Activated T-cell treated with anti-CD3 and anti-CD28 coated beads for 48 hours (primary cell): Measurements from ENCODE around the gene FADD.

Source experiments
- DNase-seq: peaks from one replicate; pipeline ENCODE4 v3.0.0-alpha.2; 2020; ENCODE audit warnings: low read depth

FADD gene

DNA sequence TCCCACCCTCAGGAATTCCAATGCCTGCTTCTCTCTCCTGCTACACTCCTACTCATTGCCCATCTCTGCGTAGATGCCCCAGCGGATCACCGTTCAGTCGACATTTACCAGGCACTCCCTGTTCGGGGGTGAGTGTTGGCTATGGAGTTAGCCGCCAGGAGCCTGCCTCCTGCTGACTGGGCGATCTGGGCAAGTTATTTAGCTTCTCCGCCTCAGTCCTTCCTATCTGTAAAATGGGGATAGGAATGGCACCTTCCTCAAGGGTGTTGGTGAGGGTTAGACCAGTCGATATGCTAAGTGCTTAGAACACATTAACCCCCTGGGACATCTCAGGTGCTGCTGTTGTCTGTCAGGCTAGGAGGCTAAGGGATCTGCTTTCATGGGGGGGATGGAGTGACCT, 30.9 kb downstream of the FADD start:
- DNase-seq, result no peak

DNA sequence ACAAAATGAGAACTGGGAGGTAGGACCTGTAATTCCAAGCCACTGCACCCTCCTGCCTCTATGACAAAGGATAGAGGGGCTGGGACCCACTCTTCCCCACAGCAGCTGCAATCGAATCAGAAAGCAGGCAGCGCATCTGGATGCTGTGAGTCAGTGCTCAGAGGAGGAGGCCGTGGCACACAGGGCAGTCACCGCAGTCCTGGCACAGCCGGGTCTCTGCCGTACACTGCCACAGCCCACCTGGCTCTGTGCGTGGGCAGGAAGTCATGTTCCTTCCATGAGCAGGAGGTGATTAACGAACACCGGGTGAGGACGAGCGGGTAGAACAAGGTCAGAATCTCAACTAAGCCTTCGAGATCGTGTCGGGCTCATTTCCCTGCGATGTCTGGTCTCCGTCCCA, 37.2 kb downstream of the FADD start:
- no peak for DNase-seq

DNA sequence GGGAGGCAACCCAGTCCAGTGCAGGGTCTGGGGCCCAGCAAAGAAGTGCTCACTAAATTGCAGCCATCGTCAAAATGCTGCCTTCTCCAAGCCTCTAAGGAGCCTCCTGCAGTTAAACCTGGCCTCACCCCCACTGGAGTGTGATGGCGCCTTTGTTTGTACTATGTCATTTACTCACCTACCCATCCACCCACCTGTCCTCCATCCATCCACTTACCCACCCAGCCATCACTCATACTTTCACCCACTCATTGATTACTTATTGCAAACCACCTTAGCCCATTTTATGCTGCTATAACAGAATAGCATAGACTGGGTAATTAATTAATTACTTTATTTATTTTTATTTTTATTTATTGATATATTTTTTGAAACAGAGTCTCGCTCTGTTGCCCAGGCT, 38.6 kb downstream of the FADD start:
- no peak for DNase-seq

DNA sequence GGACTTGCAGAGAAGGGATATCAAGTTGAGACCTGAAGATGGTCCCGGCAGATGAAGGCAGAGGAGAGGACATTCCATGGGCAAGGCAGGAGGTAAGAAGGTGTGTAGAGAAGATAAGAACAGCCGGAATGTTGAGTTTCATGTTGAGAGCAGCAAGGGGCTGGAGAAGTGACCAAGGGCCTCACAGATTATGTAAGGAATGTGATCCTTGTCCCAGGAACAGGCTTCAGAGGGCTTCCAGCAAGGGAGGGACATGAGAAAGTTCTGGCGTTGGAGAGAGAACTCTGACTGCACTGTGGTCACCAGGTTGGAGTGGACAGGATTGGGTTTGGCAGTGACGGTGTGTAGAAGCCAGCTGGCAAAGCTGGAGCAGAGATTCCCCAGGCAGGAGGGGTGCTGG, 39.8 kb downstream of the FADD start:
- DNase-seq, result no peak

DNA sequence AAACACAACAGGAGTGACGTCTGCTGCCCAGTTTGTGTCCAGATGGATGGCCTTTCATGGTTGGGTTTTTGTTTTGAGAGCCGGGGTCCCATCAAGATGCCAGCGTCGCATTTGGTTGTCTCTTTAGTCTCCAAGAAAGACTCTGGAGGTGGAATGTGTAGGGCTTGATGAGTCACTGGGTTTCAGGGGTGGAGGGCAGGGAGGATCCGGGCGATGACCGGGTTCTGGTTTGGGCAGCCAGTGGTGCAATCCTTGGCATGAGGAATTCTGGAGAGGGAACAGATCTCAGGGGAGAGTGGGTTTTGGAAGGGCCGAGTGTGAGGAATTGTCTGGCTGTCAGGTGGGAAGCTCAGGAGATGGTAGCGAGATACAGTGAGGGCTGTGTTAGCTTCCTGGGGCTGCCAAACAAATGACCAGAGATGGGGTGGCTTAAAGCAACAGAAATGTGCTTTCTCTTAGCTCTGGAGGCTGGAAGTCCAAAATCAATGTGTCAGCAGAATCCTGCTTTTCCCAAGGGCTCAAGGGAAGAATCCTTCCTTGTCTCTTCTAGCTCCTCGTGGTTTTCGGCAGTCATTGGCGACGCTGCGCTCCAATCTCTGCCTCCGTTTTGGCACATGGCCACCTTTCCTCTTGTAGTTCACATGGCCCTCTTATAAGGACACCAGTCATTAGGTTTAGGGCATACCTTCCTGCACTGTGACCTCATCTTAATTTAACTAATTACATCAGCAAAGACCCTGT, 41.0 kb downstream of the FADD start:
- DNase-seq, result no peak

DNA sequence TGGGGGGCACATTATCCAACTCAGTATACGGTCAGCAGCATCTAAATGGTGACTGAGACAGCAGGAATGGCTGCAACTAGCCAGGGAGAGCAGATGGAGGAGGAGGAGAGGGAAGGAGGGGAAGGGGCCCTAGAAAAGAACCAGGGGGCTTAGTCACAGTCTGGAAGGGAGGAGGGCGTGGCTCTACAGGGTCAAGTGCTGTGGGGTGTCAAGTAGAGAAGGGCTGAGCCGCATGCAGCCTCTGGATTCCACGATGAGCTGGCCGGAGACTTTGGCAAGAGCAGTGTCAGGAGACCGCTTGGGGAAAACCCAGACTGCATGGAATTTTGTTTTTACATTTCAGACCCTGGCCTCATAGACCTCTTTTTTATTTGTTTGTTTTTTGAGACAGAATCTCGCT, 41.6 kb downstream of the FADD start:
- no peak for DNase-seq

DNA sequence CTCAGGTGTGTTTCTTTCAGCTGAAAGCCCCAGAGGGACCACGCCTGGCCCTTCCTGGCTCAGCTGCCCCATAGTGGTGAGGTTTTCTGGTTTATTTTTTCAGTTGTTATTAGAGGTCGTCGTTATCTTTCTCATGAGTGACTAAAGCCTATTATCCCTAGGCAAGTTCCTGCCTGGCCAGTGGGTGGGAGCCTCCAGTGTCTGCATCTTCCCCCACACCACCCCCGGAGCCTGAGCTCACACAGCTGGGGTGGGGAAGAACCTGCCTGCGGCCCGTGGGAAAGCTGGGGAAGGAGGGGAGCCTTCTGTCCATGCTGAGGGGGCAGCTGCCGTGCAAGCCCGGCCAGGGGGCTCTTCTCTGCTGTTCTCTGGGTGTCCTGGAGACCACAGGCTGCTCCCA, 43.1 kb downstream of the FADD start:
- DNase-seq, result no peak

DNA sequence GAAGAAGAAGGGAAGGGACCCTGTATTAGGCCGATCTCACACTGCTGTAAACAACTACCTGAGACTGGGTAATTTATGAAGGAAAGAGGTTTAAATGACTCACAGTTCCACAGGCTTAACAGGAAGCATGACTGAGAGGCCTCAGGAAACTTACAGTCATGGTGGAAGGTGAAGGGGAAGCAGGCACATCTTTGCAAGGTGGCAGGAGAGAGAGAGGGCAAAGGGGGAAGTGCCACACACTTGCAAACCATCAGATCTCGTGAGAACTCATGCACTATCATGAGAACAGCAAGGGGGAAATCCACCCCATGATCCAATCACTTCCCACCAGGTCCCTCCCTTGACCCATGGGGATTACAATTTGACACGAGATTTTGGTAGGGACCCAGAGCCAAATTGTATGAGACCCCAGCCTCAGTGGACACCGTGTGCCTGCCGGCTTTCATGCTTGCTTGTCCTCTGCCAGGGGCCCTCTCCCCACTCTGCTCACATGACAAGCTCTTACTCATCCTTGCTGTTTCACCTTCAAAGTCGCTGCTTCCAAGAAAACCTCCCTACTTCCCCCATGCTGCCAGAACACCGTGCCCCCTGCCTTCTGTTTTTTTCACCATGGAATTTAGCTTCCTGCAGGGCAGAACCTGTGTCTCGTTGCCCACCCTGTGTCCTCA, 44.1 kb downstream of the FADD start:
- no peak for DNase-seq

DNA sequence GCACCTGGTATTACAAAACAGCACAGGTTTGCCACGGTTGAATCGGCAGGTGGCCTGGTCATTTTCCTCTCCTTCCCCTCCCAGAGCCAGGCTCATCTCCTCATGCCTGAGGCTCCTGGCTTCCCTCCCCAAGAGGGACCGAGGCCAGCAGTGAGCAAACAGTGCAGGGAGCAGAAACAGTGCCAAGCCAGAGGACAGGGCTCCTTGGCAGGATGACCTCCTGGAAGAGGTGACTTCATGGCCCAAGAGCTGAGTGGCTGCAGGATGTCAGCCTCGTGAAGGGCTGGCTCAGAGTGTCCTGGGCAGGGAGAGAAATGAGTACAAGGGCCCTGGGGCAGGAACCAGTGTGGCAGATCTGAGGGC, 44.6 kb downstream of the FADD start:
- no peak for DNase-seq

DNA sequence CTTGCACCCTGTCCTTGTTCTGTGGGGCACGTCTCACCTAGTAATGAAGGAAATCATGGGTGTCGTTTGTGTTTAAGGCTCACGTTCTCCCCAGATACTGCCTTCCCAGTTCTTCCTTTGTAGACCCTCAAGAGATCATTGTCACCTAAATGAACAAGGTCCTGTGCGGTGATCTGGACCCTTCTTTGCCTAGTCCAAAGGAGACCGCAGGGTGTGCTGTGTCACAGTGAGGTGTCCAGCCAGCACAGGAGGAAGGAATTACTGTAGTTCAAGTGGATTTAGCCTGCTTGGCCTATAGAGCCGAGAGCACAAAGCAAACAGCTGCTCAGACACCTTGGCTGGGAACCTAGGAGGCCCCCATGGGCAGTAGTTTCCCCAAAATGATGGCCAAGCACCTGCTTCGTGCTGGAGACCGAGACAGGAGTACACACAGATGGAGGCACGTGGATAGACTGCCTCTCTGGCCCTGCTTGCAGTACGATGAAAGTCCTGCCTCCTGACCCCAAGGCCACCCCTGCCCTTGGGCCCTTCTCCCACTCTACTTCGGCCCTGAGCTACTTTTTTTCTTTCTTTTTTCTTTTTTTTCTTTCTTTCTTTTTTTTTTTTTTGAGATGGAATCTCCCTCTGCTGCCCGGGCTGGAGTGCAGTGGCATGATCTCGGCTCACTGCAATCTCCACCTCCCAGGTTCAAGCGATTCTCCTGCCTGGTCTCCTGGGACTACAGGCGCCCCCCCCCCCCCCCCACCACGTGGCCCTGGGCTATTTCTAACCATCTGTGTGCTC, 48.0 kb downstream of the FADD start:
- DNase-seq, result no peak

DNA sequence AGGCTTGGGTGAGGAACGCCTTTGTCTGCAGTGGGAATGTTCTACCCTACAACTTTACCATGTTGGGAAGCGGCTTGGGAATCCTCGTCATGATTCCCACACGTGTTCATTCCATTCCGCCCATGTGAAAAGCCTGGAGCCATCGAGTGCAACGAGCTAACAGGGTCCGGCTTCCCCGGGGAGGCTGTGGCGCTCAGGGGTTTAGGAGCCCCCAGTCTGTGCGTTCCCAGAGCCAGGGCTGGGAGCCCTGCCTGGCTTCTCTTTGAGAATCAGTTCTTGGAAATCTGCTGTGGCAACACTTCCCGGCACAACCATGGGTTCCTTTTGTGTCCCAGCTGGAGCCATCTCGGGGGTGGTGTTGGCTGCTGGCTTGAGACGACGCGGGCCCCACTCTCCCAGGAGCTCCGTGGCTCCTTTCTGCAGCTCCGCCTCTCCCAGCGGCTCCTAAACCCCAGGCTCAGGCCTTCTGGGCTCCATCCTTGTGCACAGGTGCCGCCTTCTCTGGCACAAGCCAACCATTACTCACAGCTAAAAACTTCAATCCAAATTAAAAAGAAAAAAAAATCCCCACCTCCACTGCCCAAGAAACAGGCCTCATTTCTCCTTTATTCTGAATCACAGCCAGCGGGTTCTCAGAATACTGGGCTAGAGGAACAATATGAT, 48.7 kb downstream of the FADD start:
- DNase-seq, result no peak

DNA sequence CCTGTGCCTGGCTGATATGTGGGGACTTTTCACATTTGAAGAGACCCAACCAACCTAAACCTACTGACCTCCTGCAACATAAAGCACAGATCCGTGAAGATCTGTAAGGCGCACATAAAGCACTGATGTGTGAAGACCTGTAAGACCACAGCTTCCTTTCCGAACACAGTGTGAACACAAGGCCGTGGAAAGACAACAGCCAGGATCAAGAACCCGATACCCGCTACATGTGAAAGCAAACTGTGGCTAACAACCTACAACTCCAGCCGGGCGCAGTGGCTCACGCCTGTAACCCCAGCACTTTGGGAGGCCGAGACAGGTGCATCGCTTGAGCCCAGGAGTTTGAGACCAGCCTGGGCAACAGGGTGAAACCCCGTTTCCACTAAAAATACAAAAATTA, 49.7 kb downstream of the FADD start:
- no peak for DNase-seq

DNA sequence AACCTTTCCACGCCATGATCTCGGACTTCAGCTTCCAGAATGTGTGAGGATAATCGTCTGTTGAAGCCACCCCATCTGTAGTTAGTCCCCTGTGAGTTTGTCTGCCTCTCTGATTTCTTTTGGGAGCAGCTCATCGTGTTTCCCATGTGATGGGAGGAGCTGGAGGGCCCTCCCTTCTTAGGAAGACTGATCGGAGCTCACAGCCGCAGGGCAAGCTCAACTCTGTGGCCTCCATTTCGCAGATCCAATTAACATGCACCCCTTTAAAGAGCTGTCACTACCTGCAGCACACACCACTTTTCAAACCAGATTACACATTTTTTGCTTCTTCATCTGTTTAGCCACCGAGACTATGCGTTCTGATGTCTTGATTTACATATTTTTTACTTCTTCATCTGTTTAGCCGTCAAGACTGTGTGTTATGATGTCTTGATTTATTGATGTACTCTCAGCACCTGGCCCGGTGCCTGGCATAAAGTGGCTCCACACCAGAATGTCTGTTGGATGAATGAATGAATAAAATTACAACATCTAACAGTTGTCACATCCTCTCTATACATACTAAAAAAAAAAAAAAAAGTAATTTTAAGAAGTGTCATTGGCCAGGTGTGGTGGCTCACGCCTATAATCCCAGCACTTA, 52.5 kb downstream of the FADD start:
- DNase-seq, result no peak
